Measurements from ENCODE around the gene ZNF428.
"Not testable (repeated sequence)": the region's sequence is repeated elsewhere in the genome, so short reads cannot be mapped to it uniquely, and the experiment has no call there.

ZNF428 gene

GRCh38 chr19:43616306-43616705 is 3.1 kb downstream of the ZNF428 start:
- DNase-seq, result no peak

DNA sequence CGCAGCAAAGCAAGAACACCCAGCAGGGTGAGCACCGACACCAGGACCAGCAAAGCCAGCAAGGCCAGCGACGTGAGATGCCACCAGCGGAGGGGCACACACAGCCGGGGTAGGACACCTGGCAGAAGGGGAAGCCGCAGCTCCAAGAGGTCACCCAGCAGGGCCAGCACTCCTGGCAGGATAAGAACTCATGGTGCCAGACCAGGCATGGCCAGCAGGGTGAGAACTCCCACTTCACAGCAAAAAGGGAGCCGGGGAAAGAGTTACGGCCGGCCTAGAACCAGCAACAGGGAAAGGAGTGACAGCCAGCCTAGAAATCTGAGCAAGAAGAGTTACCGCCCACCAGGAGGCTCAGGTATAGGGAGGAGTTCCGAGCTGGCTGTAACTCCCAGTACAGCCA is 7.1 kb downstream of the ZNF428 start:
- DNase-seq, result no peak

- no peak for DNase-seq
Measured at GRCh38 chr19:43611788-43612187, 7.6 kb downstream of the ZNF428 start, which contains the start of gene SRRM5. Gene SRRM5, plus strand, starts transcription at chr19:43612088. Its CDS starts 34 bp downstream, at chr19:43612122.

DNA sequence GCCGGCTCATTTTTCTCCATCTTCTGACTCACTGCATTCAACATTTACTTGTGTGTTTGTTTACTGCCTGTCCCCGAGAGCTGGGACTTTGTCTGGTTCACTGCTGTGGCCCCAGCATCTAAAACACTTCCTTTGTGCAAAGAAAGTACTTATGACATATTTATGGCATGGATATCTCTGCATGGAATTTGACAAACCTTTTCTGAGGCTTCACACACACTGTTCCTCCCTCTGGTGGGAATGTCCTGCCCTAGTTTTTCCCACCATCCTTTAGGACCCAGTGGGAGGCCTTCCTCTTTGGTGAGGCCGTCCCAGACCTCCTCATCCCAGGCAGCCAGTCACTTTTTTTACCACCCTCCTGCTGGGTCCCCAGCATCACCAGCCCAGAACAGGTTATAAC is 8.9 kb downstream of the ZNF428 start:
- DNase-seq, result no peak

- no peak for DNase-seq
Measured at GRCh38 chr19:43609872-43610271, 9.6 kb downstream of the ZNF428 start.

- no peak for DNase-seq
Measured at GRCh38 chr19:43607238-43608205, 11.9 kb downstream of the ZNF428 start.

DNA sequence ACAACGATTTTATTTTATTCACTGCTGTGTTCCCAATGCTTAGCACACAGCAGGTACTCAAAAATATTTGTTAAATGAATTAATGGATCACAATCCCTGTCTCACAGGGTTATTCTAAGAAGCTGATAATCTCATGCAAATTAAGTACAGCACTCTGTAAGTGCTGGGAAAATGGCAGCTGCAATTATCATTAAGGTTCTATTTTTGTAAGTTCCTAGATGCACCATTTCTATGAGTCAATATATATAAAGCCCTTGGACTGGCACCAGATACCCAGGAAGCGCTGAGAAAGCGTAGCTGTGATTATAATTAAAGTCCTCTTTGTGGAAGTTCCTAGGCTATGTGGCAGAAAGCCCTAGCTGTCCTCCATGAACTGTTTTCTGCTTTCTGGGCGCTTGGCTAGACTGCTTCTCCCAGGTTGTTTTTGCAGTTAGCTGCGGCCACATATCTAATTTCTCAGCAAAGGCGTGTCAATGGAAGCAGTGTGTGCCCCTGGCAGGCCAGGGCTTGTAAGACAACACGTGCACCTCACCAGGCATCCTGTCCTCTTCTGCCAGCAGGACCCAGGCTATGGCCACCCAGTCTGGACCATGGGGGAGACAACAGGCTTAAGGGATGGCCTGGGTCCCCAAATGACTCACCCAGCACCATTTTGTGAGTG is 12.7 kb downstream of the ZNF428 start:
- peak; percentile 49 for DNase-seq

- DNase-seq, result no peak
Measured at GRCh38 chr19:43605875-43606568, 13.4 kb downstream of the ZNF428 start.

DNA sequence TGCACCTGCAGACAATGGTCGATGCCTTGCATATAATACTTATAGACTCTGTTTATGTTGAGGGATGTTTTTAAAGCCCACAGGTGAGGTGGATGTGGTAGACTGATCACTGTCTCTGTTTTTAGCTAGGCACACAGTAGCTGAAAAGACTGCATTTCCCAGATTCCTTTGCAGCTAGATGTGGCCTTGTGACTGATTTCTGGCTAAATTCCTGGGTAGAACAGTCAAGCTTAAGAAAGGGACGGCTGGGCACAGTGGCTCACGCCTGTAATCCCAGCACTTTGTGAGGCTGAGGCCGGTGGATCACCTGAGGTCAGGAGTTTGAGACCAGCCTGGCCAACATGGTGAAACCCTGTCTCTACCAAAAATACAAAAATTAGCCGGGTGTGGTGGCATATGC is 19.1 kb downstream of the ZNF428 start:
- not testable (repeated sequence) for DNase-seq

DNA sequence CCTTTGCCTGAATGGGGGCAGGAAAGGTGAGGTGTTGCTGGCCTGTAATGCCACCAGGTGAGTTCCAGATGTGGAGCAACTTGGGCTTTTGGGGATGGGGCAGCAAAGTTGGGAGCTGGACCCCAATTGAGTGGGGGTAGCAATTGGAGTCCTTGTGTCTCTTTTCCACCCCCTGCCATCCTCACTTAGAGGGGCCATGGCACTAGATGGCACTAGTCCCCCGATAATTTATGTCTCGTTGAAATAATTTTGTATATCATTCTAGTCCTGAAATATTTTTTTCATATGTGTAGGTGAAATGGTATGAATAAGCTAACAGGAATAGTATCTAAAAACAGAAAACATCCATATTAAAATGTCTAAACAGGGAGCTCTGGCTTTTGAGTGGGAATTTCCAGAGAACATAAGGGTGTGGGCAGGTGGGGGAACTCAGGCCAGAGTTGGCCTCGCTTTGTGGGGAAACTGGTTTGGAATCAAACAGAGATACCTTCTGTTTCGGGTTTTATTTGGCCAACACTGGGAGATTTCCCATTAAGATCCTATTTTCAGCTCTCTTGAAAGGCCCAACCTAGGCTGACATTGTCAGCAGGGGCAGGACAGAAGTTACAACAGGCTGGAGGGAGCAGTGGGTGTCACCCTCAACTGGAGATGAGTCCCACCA is 19.7 kb downstream of the ZNF428 start:
- DNase-seq, result no peak

GRCh38 chr19:43598445-43599240 is 20.8 kb downstream of the ZNF428 start:
- no peak for DNase-seq

DNA sequence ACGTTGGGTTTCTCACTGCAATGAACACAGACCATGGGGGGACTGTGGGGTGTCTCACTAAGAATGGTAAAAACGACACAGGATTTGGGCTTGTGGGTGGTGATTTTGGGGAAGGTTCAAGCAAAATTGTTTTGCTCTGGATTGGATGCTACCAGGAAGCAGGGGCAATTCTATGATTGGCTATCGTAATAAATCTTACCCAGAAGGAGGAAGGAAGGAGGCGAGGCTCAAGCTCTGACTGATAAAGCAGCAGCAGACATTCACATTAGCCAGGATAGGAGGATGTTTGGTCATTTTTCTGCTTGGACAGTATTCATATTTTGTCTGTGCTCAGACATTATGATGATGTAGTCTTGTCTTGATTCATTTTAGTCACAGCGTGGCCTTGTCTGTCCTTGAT is 21.6 kb downstream of the ZNF428 start:
- DNase-seq, result no peak

DNA sequence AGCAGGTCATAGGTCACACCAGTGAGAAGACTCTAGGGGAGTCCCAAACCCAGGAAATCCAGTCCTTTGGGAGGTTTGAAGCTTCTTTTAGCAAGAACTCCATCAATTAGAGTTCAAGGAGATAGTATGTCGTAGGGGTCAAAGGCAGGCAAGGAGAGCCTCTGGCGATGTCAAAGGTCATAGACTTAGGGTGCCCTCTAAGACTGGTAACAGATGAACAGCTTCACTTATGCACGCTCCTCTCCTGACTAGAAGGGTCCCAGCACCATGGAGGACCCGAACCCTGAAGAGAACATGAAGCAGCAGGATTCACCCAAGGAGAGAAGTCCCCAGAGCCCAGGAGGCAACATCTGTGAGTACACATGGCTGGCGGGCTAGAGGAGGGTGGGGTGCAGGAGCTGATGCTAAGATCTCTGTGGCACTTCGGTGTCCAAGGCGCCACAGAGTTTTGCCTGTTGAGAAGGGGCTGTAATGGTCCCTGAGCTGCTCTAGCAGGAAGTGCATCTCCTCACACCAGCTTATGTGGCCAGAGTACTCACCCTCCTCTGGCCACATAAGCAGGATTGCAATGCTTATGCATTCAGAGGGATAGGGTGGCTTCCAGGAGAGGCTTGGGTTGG is 22.5 kb downstream of the ZNF428 start:
- DNase-seq, result no peak

DNA sequence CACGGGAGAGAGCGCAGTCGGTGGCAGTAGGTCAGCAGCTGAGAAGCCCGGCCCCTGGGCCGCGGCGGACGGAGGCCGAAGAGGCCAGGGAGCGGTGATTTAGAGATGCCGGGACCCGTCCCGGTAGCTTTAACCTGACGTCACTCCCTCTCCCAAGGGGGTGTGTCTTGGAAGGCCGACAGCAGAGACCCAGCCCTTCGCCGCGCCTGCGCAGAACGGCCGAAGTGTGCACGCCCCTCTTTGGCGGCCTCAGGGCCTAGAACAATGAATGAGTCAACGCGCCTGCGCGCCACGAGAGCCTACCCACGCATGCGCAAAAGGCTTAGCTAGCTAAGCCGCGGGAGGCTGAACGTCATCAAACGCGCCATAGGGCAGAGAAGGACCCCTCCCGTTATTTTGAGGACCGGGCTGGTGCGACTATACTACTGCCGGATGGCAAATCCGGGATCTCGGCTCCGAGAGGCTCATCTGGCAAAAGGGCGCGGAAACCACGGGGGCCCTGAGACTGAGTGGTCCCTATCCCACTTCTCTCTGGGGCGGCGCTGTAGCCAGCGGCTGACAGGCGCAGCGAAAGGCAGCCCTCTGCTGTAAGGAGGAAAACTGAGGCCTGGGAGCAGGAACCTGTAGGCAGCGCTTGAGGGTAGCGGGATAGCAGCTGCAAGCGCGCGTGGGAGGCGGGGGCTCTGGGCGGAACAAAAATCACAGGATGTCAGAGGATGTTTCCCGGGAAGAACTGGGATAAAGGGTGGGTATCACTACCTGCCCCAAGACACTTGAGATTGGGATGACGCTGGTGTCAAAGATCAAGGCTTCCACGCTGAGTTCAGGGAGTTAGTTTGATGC is 23.2 kb downstream of the ZNF428 start, which contains the start of the genes IRGQ and ZNF576:
IRGQ (minus strand) TSS at position 136 of the 843 bp plus-strand sequence. CDS start 796 bp downstream, outside the sequence.
ZNF576 (plus strand) TSS at position 597 of the 843 bp plus-strand sequence. CDS start 514 bp downstream, outside the sequence.
- DNase-seq, result peak; percentile 100

GRCh38 chr19:43595605-43595998 is 23.8 kb downstream of the ZNF428 start:
- DNase-seq, result peak; percentile 43

GRCh38 chr19:43594710-43595604 is 24.5 kb downstream of the ZNF428 start:
- DNase-seq, result peak; percentile 74

- no peak for DNase-seq
Measured at GRCh38 chr19:43594081-43594697, 25.2 kb downstream of the ZNF428 start.

- no peak for DNase-seq
Measured at GRCh38 chr19:43592800-43593350, 26.6 kb downstream of the ZNF428 start.

All from femur (tissue), 1 donor.